Glomerular endothelial cell (primary cell): ENCODE results near the gene PPP2R5A. TPM values are rescaled to one million over a fixed set of nuclear protein-coding genes. Genes with fewer than 3 reads are reported as not detected.

Experiments used
- DNase-seq: peaks from one replicate; pipeline ENCODE4 v3.0.0-alpha.2; 2011; ENCODE audit warnings: low read depth, low spot score; ENCODE audit errors: extremely low read depth
- total RNA-seq: library from RNA; depleted of rRNA; stranded (reverse); fragments of >200 nt; gene quantifications from 2 replicates; pipeline ENCODE4 v1.2.3, GENCODE V29; 2015

Gene PPP2R5A
- total RNA-seq, 1 donor from 2014 or later, result 45.5 TPM

GRCh38 chr1:212401838-212402582 lies 116.8 kb downstream of the PPP2R5A start:
- DNase-seq, result no peak

GRCh38 chr1:212402666-212403321 lies 117.6 kb downstream of the PPP2R5A start:
- DNase-seq, result no peak

- DNase-seq, result no peak
These were observed 125.1 kb downstream of the PPP2R5A start for GRCh38 chr1:212410231-212410820.

Other genes with a start within 250 kb of the PPP2R5A start
- 9.6 and 15.3 TPM in 2 replicates for gene INTS7, start 249.9 kb upstream of the PPP2R5A start, total RNA-seq
- 3.2 and 8.0 TPM in 2 replicates for gene DTL, start 249.7 kb upstream of the PPP2R5A start, total RNA-seq
- 14.7 and 36.3 TPM in 2 replicates for gene PACC1, start 129.5 kb downstream of the PPP2R5A start, total RNA-seq
- 46.0 and 75.4 TPM in 2 replicates for gene NENF, start 147.5 kb downstream of the PPP2R5A start, total RNA-seq